ENCODE data around the gene MSANTD1.

DNA sequence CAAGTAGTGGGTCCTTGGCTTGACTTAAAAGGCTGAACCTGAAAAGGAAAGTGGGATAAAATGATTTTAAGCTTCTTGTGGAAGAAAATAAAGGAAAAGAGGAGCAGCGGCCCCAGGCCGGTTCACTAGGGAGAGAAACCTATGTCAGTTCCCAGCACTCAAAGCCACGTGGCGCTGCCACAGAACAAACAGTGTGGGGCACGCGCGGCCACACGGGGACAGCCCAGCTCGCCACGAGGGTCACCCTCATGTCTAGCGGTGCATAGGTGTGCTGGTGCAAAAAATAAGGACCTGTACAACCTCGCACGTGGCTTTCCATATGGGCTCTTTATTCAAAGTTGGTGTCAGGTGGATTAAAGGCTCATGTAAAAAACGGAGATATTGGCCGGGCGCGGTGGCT, 17.1 kb downstream of the MSANTD1 start:
- TF ChIP-seq, protein P1, sequence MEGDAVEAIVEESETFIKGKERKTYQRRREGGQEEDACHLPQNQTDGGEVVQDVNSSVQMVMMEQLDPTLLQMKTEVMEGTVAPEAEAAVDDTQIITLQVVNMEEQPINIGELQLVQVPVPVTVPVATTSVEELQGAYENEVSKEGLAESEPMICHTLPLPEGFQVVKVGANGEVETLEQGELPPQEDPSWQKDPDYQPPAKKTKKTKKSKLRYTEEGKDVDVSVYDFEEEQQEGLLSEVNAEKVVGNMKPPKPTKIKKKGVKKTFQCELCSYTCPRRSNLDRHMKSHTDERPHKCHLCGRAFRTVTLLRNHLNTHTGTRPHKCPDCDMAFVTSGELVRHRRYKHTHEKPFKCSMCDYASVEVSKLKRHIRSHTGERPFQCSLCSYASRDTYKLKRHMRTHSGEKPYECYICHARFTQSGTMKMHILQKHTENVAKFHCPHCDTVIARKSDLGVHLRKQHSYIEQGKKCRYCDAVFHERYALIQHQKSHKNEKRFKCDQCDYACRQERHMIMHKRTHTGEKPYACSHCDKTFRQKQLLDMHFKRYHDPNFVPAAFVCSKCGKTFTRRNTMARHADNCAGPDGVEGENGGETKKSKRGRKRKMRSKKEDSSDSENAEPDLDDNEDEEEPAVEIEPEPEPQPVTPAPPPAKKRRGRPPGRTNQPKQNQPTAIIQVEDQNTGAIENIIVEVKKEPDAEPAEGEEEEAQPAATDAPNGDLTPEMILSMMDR (IDR thresholded peaks at IDR 0.05), result no peak
- TF ChIP-seq EZH2 (IDR thresholded peaks at IDR 0.05; ENCODE audit: borderline replicate concordance, insufficient read depth, low read depth, low read length, poor library complexity, severe bottlenecking), result no peak

Data from B cell (primary cell).